ENCODE data around the gene FUT3.
"Not testable (repeated sequence)": the region's sequence is repeated elsewhere in the genome, so short reads cannot be mapped to it uniquely, and the experiment has no call there.

FUT3 gene

GRCh38 chr19:5863030-5863665, 11.9 kb upstream of the FUT3 start:
- Histone ChIP-seq H3K27me3 (ENCODE audit: control insufficient read depth, insufficient read depth, low read length) (peaks cover 3% of the 10 kb centered on the region; the same call in 1 of the 2 replicates), H3K9me3 (ENCODE audit: control insufficient read depth, insufficient read depth, low read depth, low read length) (no peaks in the 10 kb centered on the region), H3K36me3 (ENCODE audit: control insufficient read depth, insufficient read depth, low read length) (no peaks in the 10 kb centered on the region), H3K4me1 (ENCODE audit: control insufficient read depth, insufficient read depth, low read length) (no peaks in the 10 kb centered on the region; the same call in 1 of the 2 replicates), H3K4me3 (ENCODE audit: low read depth, low read length) (no peak overlapping the region), H3K9ac (ENCODE audit: low read length) (no peak overlapping the region), H3K27ac (ENCODE audit: low read depth, low read length) (no peak overlapping the region)

DNA sequence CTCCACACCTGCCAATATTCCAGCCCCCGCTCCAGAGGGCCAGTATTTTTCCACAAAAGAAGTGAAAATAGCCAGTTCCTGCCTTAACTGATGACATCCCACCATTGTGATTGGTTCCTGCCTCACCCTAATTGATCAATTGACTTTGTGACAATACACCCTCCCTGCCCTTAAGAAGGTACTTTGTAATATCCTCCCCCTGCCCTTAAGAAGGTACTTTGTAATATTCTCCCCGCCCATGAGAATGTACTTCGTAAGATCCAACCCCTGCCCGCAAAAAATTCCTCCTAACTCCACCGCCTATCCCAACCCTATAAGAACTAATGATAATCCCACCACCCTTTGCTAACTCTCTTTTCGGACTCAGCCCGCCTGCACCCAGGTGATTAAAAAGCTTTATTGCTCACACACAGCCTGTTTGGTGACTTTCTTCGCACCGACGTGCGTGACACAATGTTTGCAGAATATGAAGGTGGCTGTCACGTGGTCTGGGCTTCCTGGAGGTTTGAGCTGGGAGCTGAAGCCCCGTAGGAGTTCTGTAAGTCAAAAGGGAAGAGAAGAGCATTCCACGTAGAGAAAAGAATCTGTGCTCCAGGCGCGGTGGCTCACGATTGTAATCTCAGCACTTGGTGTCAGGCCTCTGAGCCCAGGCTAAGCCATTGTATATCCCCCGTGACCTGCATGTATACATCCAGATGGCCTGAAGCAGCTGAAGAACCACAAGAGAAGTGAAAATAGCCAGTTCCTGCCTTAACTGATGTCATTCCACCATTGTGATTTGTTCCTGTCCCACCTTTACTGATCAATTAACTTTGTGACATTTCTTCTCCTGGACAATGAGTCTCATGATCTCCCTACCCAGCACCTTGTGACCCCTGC, 6.2 kb upstream of the FUT3 start:
- no peaks in the 10 kb centered on the region; the same call in 1 of the 2 replicates for H3K4me1 ChIP-seq (ENCODE audit: control insufficient read depth, insufficient read depth, low read length)
- peaks cover 5% of the 10 kb centered on the region; the same call in 1 of the 2 replicates for H3K27me3 ChIP-seq (ENCODE audit: control insufficient read depth, insufficient read depth, low read length)
- H3K27ac ChIP-seq (ENCODE audit: low read depth, low read length): no peak overlapping the region
- H3K9me3 ChIP-seq (ENCODE audit: control insufficient read depth, insufficient read depth, low read depth, low read length): no peaks in the 10 kb centered on the region
- no peak overlapping the region for H3K4me3 ChIP-seq (ENCODE audit: low read depth, low read length)
- no peaks in the 10 kb centered on the region for H3K36me3 ChIP-seq (ENCODE audit: control insufficient read depth, insufficient read depth, low read length)
- no peak overlapping the region for H3K9ac ChIP-seq (ENCODE audit: low read length)

GRCh38 chr19:5855151-5855550, 3.9 kb upstream of the FUT3 start:
- H3K36me3 ChIP-seq (ENCODE audit: control insufficient read depth, insufficient read depth, low read length); H3K4me1 ChIP-seq (ENCODE audit: control insufficient read depth, insufficient read depth, low read length); H3K27me3 ChIP-seq (ENCODE audit: control insufficient read depth, insufficient read depth, low read length); H3K27ac ChIP-seq (ENCODE audit: low read depth, low read length); H3K9me3 ChIP-seq (ENCODE audit: control insufficient read depth, insufficient read depth, low read depth, low read length); H3K4me3 ChIP-seq (ENCODE audit: low read depth, low read length); H3K9ac ChIP-seq (ENCODE audit: low read length): not testable (repeated sequence)

- H3K4me1 ChIP-seq (ENCODE audit: control insufficient read depth, insufficient read depth, low read length); H3K9ac ChIP-seq (ENCODE audit: low read length); H3K9me3 ChIP-seq (ENCODE audit: control insufficient read depth, insufficient read depth, low read depth, low read length); H3K27me3 ChIP-seq (ENCODE audit: control insufficient read depth, insufficient read depth, low read length); H3K4me3 ChIP-seq (ENCODE audit: low read depth, low read length); H3K27ac ChIP-seq (ENCODE audit: low read depth, low read length); H3K36me3 ChIP-seq (ENCODE audit: control insufficient read depth, insufficient read depth, low read length): not testable (repeated sequence)
These were observed 2.9 kb upstream of the FUT3 start for GRCh38 chr19:5854121-5854520.

DNA sequence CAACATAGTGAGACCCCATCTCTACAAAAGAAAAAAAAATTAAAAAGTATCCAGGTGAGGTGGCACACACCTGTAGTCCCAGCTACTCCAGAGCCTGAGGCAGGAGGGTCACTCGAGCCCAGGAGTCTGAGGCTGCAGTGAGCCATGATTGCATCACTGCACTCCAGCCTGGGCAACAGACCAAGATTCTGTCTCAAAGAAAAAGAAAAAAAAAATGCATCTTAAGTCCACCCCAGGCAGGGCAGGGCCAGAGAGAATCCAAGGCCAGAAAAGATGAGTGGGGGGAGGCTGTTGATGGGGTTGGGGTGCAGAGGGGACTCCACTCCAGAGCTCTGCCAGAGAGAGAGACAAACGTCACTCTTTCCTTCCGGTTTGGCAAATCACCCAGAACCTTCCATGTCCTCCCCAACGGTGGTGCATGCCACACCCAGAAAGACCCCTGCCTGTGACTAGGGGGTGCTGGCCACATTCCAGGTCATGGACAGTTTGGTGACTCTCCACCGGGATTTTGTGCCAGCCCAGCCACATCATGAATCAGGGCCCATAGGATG, 431 bp downstream of the FUT3 start:
- no peak overlapping the region for H3K4me3 ChIP-seq (ENCODE audit: low read depth, low read length)

DNA sequence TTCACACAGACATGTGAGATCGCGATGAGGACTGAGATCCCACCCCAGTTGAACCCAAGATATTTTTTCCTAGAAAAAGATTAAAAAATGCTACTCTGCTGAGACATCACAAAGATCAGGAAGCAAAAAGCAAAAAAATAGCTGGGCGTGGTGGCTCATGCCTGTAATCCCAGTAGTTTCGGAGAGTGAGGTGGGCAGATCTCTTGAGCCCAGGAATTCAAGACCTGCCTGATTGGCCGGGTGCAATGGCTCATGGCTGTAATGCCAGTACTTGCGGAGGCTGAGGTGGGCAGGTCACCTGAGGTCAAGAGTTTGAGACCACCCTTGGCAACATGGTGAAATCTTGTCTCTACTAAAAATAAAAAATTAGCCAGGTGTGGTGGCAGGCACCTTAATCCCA, 1.1 kb downstream of the FUT3 start:
- Histone ChIP-seq H3K9me3 (ENCODE audit: control insufficient read depth, insufficient read depth, low read depth, low read length) (no peaks in the 10 kb centered on the region; the same call in 1 of the 2 replicates), H3K36me3 (ENCODE audit: control insufficient read depth, insufficient read depth, low read length) (no peaks in the 10 kb centered on the region), H3K4me1 (ENCODE audit: control insufficient read depth, insufficient read depth, low read length) (no peaks in the 10 kb centered on the region), H3K9ac (ENCODE audit: low read length) (no peak overlapping the region), H3K27me3 (ENCODE audit: control insufficient read depth, insufficient read depth, low read length) (no peaks in the 10 kb centered on the region; the same call in 1 of the 2 replicates), H3K27ac (ENCODE audit: low read depth, low read length) (no peak overlapping the region), H3K4me3 (ENCODE audit: low read depth, low read length) (no peak overlapping the region)

More for the DNA sequence above, 431 bp downstream of the FUT3 start:
- Histone ChIP-seq H3K9me3 (ENCODE audit: control insufficient read depth, insufficient read depth, low read depth, low read length) (no peaks in the 10 kb centered on the region; the same call in 1 of the 2 replicates), H3K36me3 (ENCODE audit: control insufficient read depth, insufficient read depth, low read length) (no peaks in the 10 kb centered on the region), H3K4me1 (ENCODE audit: control insufficient read depth, insufficient read depth, low read length) (no peaks in the 10 kb centered on the region), H3K27me3 (ENCODE audit: control insufficient read depth, insufficient read depth, low read length) (no peaks in the 10 kb centered on the region; the same call in 1 of the 2 replicates), H3K27ac (ENCODE audit: low read depth, low read length) (no peak overlapping the region), H3K9ac (ENCODE audit: low read length) (no peak overlapping the region)

- H3K9ac ChIP-seq (ENCODE audit: low read length); H3K4me3 ChIP-seq (ENCODE audit: low read depth, low read length); H3K27ac ChIP-seq (ENCODE audit: low read depth, low read length); H3K9me3 ChIP-seq (ENCODE audit: control insufficient read depth, insufficient read depth, low read depth, low read length); H3K4me1 ChIP-seq (ENCODE audit: control insufficient read depth, insufficient read depth, low read length); H3K36me3 ChIP-seq (ENCODE audit: control insufficient read depth, insufficient read depth, low read length); H3K27me3 ChIP-seq (ENCODE audit: control insufficient read depth, insufficient read depth, low read length): not testable (repeated sequence)
These were observed 2.6 kb downstream of the FUT3 start for GRCh38 chr19:5848621-5849020.

GRCh38 chr19:5847846-5848245, 3.4 kb downstream of the FUT3 start:
- not testable (repeated sequence) for H3K4me3 ChIP-seq (ENCODE audit: low read depth, low read length); H3K9ac ChIP-seq (ENCODE audit: low read length); H3K27me3 ChIP-seq (ENCODE audit: control insufficient read depth, insufficient read depth, low read length); H3K27ac ChIP-seq (ENCODE audit: low read depth, low read length); H3K36me3 ChIP-seq (ENCODE audit: control insufficient read depth, insufficient read depth, low read length); H3K4me1 ChIP-seq (ENCODE audit: control insufficient read depth, insufficient read depth, low read length); H3K9me3 ChIP-seq (ENCODE audit: control insufficient read depth, insufficient read depth, low read depth, low read length)

DNA sequence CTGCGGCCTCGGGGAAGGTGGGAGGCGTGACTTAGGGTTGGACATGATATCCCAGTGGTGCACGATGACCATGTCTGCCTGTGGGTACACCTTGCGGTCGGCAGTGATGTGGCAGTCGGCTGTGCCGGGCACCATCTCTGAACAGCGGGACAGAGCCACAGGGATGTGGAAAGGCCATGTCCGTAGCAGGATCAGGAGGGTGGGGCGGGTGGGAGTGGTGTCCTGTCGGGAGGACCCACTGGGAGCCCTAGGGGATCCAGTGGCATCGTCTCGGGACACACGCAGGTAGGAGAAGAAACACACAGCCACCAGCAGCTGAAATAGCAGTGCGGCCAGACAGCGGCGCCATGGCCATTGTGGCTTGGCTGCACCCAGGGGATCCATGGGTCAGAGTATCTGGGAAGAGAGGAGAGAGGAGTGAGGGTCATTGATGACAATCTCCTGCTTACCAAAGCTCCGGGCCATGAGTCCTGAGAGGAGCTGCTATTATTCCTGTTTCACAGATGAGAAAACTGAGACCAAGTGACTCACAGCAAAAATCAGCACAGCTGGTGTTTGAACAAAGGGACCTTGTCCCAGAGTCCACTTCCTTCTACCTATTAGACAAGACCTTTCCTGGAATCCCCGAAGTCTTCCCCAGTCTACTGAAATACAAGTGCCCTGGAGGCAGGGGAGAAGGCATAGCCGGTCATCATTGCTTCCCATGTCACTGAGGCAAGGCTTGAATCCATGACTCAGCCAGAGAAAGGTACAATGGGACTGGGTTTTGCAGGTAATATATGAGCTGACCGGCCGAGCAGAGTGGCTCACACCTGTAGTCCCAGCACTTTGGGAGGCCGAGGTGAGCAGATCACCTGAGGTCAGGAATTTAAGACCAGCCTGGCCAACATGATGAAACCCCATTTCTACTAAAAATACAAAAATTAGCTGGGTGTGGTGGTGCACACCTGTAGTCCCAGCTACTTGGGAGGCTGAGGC, 6.5 kb downstream of the FUT3 start:
- no peaks in the 10 kb centered on the region for H3K4me1 ChIP-seq (ENCODE audit: control insufficient read depth, insufficient read depth, low read length)
- H3K36me3 ChIP-seq (ENCODE audit: control insufficient read depth, insufficient read depth, low read length): no peaks in the 10 kb centered on the region
- H3K4me3 ChIP-seq (ENCODE audit: low read depth, low read length): no peak overlapping the region
- no peaks in the 10 kb centered on the region; the same call in 1 of the 2 replicates for H3K9me3 ChIP-seq (ENCODE audit: control insufficient read depth, insufficient read depth, low read depth, low read length)
- no peaks in the 10 kb centered on the region for H3K27me3 ChIP-seq (ENCODE audit: control insufficient read depth, insufficient read depth, low read length)
- no peak overlapping the region for H3K9ac ChIP-seq (ENCODE audit: low read length)
- no peak overlapping the region for H3K27ac ChIP-seq (ENCODE audit: low read depth, low read length)

DNA sequence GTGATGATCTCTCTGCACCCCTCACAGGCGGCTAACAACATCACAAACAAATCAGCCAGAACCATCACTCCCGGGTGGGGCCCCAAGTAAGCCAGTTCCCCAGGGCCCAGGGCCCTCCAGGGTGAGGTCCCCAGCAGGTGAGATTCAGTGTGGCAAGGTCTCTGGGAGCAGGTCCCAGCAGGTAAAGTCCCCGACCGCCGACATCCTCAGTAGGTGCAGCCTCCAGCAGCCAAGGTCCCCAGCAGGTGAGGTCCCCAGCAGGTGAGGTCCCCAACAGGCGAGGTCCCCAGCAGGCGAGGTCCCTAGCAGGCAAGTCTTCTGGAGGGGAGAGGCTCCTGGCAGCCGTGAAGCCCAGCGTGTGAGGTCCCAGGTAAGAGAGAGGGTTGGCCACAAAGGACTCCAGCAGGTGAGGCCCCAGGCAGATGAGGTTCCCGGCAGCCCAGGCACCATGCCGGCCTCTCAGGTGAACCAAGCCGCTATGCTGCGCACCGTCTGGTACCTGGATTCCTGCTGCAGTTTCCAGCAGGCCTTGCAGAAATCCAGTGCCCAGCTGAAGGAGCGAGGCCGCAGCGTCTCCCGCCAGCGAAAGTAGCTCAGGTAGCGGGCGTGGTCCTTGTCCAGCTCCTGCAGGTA, 7.8 kb downstream of the FUT3 start:
- H3K27ac ChIP-seq (ENCODE audit: low read depth, low read length): no peak overlapping the region
- no peak overlapping the region for H3K4me3 ChIP-seq (ENCODE audit: low read depth, low read length)
- no peaks in the 10 kb centered on the region for H3K4me1 ChIP-seq (ENCODE audit: control insufficient read depth, insufficient read depth, low read length)
- H3K9ac ChIP-seq (ENCODE audit: low read length): no peak overlapping the region
- no peaks in the 10 kb centered on the region; the same call in 1 of the 2 replicates for H3K9me3 ChIP-seq (ENCODE audit: control insufficient read depth, insufficient read depth, low read depth, low read length)
- H3K27me3 ChIP-seq (ENCODE audit: control insufficient read depth, insufficient read depth, low read length): no peaks in the 10 kb centered on the region
- no peaks in the 10 kb centered on the region for H3K36me3 ChIP-seq (ENCODE audit: control insufficient read depth, insufficient read depth, low read length)
